GM19328 (cell line): Measurements from ENCODE around the gene PIGU.
"Not testable (repeated sequence)": the region's sequence is repeated elsewhere in the genome, so short reads cannot be mapped to it uniquely, and the experiment has no call there.

Experiments used
- ATAC-seq: cut with Tn5 transposase; IDR thresholded peaks from one replicate; pipeline ENCODE4 v1.9.1; 2021; ENCODE audit warnings: mild to moderate bottlenecking, moderate library complexity; ENCODE audit not compliant: unreplicated experiment

PIGU gene

GRCh38 chr20:34537651-34538050 is 139.2 kb downstream of the PIGU start:
- ATAC-seq = no peak

GRCh38 chr20:34536798-34537394 is 140.0 kb downstream of the PIGU start:
- no peak for ATAC-seq

GRCh38 chr20:34535857-34536256 is 141.0 kb downstream of the PIGU start:
- no peak for ATAC-seq

GRCh38 chr20:34535301-34535840 is 141.5 kb downstream of the PIGU start:
- ATAC-seq = no peak

GRCh38 chr20:34534391-34535165 is 142.3 kb downstream of the PIGU start:
- ATAC-seq = no peak

- ATAC-seq = no peak
Observed at GRCh38 chr20:34532756-34533155, 144.1 kb downstream of the PIGU start.

GRCh38 chr20:34532320-34532719 is 144.6 kb downstream of the PIGU start:
- ATAC-seq = no peak

GRCh38 chr20:34531608-34532265 is 145.2 kb downstream of the PIGU start:
- ATAC-seq = no peak

- ATAC-seq = no peak
Observed at GRCh38 chr20:34530342-34530741, 146.6 kb downstream of the PIGU start.

GRCh38 chr20:34529742-34530141 is 147.2 kb downstream of the PIGU start:
- ATAC-seq = no peak

- no peak for ATAC-seq
Observed at GRCh38 chr20:34528921-34529297, 148.0 kb downstream of the PIGU start.

- ATAC-seq = no peak
Observed at GRCh38 chr20:34527016-34527415, 149.9 kb downstream of the PIGU start.

GRCh38 chr20:34526466-34526865 is 150.4 kb downstream of the PIGU start:
- no peak for ATAC-seq

GRCh38 chr20:34525709-34526416 is 151.0 kb downstream of the PIGU start:
- ATAC-seq = no peak

- ATAC-seq = no peak
Observed at GRCh38 chr20:34525342-34525708, 151.6 kb downstream of the PIGU start.

- no peak for ATAC-seq
Observed at GRCh38 chr20:34524426-34524825, 152.5 kb downstream of the PIGU start.

GRCh38 chr20:34522969-34523871 is 153.7 kb downstream of the PIGU start:
- ATAC-seq = no peak

GRCh38 chr20:34519841-34520240 is 157.1 kb downstream of the PIGU start:
- ATAC-seq = not testable (repeated sequence)

- ATAC-seq = not testable (repeated sequence)
Observed at GRCh38 chr20:34518863-34519262, 158.0 kb downstream of the PIGU start.

GRCh38 chr20:34517114-34517505 is 159.8 kb downstream of the PIGU start:
- no peak for ATAC-seq
